Activated naive CD4-positive, alpha-beta T cell treated with anti-CD3 and anti-CD28 coated beads, Interleukin-2, amount 50 U/mL, for 16 hours (primary cell): Measurements from ENCODE around the gene NUDT17.

Experiments used
- DNase-seq: peaks from one replicate; pipeline ENCODE4 v3.0.0-alpha.2; 2020

NUDT17 gene

DNA sequence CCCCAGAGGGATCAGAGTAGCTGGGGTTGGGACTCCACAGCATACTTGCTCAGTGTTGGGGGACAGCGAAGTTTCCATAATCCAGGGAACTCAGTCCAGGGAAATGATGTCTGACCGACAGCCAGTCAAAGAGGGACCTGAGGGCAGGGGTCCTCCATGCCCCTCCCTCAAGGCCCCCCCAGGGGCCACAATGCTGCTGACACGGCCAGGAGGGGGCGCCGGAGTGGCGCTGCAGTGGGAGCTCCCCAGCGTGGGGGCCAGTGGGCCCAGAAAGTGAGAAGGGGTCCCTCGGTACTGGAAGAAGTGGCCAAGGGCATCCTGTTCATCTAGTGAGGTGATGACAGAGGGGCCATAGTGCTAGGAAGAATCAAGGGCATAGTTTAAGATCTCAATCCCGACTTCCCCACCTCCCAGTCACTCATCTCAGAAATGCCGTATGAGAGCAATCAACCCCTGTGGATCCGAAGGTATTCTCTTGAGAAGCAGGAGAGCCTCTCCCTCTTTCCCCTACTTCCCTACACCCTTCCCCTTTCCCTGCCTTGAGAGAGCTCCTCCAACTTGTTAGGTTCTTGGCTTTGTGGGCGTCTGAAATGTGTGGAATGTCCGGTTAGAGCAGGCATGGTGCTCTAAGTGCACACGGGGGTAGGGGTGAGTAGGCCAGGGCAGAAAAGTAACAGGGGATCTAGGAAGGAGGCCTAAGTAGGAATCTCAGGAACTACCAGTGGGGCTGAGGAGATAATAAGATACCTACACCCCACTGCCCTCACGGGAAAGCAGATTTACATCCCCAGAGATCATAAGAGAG lies 4.1 kb downstream of the NUDT17 start:
- DNase-seq: no peak

DNA sequence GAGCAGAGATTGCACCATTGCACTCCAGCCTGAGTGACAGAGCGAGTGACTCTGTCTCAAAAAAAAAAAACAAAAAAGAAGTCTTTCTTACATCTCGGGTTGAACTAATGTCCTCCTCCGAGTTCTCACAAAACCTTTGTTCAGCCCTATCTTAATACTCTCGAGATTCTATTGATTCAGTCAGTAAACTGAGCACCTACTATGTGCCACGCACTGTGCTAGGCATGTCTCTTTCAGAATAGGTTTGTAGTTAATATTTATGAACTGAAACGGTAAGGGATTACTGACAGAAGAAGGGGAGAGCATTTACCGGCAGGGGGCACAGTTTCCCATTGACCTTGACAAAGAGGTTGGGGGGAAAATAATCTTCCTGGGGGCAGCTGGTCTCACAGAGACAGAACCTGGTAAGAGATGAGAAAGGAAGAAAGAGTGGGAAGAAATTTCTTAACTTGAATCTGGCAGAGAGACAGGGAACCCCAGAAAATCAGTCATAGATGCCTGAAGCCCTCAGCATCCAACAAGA lies 10.1 kb downstream of the NUDT17 start:
- DNase-seq: no peak

DNA sequence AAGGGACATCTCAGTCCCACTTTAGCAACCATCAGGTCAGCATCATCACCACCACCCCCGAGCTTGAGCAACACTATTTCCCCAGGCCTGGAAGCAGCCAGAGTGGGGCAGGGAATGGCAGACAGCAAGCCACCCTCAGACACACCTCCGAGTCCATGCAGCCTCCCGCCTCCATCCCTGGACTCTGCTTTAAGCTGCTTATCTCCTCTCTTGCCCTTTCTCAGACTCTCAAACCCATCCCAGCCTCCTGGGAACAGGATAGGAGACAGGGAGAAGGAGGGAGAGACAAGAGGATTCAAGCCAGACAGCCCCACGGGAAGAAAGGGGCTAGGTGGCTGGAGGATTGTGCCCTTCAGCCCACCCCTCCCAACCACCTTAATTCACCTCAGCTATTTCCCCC lies 11.7 kb downstream of the NUDT17 start:
- DNase-seq: no peak

GRCh38 chr1:145858238-145858900 lies 12.9 kb downstream of the NUDT17 start:
- DNase-seq: peak; percentile 72

GRCh38 chr1:145858901-145859490 lies 13.6 kb downstream of the NUDT17 start, which contains the start of gene PIAS3:
Gene PIAS3, minus strand, starts transcription at chr1:145859081. Its CDS starts 91 bp downstream, at chr1:145858990.
- peak; percentile 83 for DNase-seq

DNA sequence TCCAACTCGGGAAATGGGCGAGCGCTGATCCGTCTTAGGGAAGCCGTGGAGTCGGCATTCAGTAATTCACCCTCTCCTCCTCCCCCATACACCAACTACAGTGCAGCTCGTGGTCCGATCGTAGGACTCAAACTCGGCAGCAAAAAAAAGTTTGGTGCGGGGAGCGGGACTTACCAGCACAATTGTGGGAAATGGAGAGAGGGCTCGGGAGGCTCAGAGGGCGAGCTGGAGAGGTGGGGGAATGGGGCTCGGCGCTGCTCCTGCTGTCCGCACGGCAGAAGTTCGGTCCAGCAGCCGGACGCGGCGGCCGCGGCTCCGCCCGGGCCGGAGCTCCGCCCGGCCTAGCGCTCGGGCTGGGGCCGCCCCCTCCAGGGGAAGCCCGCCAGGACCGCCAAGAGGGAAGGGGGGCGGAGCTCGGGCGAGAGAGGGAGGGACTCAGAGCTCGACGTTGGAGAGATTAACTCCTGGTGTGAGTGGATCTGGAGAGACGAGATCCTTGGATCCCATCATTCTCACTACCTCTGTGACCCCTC lies 14.1 kb downstream of the NUDT17 start:
- peak; percentile 78 for DNase-seq

GRCh38 chr1:145863282-145864018 lies 18.0 kb downstream of the NUDT17 start:
- no peak for DNase-seq

DNA sequence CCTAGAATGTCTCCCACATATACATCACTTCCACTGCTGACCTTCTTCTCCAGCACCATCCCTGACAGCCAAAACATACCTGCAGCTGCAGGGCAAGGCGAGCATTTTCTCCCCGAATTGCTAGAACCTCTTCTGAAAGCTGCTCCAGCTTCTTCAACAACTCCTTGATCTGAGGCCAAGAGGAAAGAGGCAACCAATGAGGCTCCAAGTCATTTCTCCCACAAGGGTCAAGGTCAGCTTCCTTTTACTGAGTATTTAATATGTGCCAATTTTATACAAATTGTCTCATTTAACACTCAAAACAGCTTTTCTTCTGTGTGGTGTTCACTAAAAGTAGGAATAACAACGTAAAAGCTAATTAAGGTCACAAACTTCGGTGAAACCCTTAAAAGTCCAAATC lies 22.8 kb downstream of the NUDT17 start:
- DNase-seq: no peak

DNA sequence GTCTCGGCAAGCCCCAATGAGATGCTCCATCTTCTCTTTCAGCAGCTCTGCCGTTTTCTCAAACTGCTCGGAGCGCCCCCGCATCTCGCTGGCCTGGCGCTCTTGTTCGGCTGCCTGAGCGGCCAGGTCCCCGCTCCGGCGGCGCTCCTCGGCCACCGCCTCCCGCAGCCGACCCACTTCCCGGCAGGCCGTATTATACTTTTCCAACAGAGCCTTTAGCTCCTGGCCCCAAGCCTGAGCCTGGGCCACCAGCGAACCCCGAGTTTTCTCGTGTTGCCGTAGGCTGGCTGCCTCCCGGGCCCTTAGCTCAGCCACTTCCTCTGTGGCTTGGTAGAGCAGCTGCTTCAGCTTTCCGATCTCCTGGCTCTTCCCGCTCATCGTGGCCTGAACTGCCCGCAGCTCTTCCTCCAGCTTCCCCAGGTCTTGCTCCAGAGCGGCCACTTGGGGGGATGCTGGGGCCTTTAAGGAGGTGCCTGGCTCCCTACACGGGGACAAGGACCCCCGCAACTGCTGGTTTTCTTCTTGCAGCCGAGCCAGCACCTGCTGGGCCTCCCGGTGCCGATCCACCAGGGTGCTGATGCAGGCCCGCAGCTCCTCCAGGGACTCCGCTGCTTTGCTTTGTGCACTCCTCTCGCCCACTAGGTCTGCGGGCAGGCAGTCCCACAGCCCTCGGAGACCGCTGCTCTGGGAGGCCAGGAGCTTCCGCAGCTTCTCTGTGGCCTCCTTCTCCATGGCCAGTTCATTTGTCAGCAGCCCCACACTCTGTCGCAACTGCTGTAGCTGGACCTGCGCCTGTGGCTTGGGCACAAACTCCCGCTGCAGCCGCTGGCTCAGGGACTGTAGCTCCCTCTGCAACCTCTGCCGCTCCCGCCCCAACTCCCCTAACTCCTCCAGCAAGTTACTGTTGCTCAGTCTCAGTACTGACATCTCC lies 26.8 kb downstream of the NUDT17 start:
- peak; percentile 32 for DNase-seq

DNA sequence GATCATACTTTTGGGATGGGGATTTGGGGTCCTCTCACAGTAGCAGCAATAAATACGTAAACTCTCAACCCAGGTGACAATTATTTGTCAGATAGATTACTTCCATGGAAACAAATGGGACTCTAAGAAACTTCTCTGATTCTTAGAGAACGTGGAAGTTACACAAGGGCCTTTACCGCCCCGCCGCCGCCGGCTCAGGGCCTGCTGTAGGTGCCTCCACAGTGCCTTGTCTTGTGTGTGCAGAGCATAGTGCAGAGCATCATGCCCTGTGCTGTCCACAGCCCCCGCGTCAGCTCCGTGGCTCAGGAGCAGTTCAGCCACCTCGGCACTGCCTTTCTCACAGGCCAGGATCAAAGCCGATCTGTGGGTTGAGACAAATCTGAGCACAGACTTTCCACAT lies 29.2 kb downstream of the NUDT17 start:
- no peak for DNase-seq

- no peak for DNase-seq
Observed at GRCh38 chr1:145877923-145878486, 32.6 kb downstream of the NUDT17 start.

GRCh38 chr1:145878724-145879123 lies 33.3 kb downstream of the NUDT17 start:
- no peak for DNase-seq

GRCh38 chr1:145879775-145880174 lies 34.3 kb downstream of the NUDT17 start:
- no peak for DNase-seq

GRCh38 chr1:145884675-145885074 lies 39.2 kb downstream of the NUDT17 start:
- DNase-seq: no peak

GRCh38 chr1:145885738-145886287 lies 40.4 kb downstream of the NUDT17 start, which contains the start of gene ANKRD35:
Gene ANKRD35, minus strand, starts transcription at chr1:145885866. Its CDS starts 108 bp downstream, at chr1:145885758.
- peak; percentile 94 for DNase-seq

GRCh38 chr1:145886390-145886789 lies 41.0 kb downstream of the NUDT17 start:
- no peak for DNase-seq

- DNase-seq: no peak
Observed at GRCh38 chr1:145886816-145887215, 41.4 kb downstream of the NUDT17 start.

- DNase-seq: no peak
Observed at GRCh38 chr1:145887631-145888030, 42.2 kb downstream of the NUDT17 start.

GRCh38 chr1:145889722-145890121 lies 44.3 kb downstream of the NUDT17 start:
- DNase-seq: no peak

DNA sequence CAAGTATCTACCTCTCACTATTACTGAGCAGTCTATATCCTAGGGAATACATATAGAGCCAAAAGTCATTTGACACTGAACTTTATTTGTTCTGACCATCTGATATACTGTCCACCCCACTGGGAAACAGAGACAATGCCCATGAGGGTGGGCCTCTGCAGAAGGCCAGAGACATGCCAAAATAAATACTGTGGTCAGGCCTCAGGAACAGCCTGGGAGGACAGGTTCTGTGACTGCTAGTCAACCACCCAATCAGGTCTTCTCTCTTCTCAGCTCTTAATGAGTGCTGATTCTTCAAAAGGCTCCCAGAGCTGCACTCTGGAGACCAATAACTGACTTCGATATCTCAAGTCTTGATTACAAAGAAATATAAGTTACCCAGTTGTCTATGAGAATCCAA lies 45.7 kb downstream of the NUDT17 start:
- no peak for DNase-seq
